HUDEP-2 (cell line): ENCODE results near the gene TMEM259.

Experiments
- DNase-seq, 76 experiments: peaks; one replicate each; lab custom pipeline; 2025; ENCODE audit not compliant: unreplicated experiment in 76 of 76; lab: John Stamatoyannopoulos, UW

The TMEM259 gene

GRCh38 chr19:990746-991145 lies 30.2 kb downstream of the TMEM259 start:
- no peak for DNase-seq

GRCh38 chr19:990119-990571 lies 30.8 kb downstream of the TMEM259 start:
- DNase-seq = no peak

GRCh38 chr19:989381-990081 lies 31.4 kb downstream of the TMEM259 start:
- no peak for DNase-seq

GRCh38 chr19:988510-988909 lies 32.4 kb downstream of the TMEM259 start:
- DNase-seq = no peak

GRCh38 chr19:988081-988480 lies 32.8 kb downstream of the TMEM259 start:
- no peak for DNase-seq

- DNase-seq = no peak
These were observed 34.8 kb downstream of the TMEM259 start for GRCh38 chr19:986083-986482.

GRCh38 chr19:984165-984967 lies 36.6 kb downstream of the TMEM259 start, which contains the start of gene WDR18:
TSS of gene WDR18 (plus strand) at chr19:984345. CDS start at chr19:984354, 9 bp downstream.
- peak in 70 of 76 experiments; percentile 51 to 96 (median 89) for DNase-seq

- DNase-seq = peak in 57 of 76 experiments; percentile 11 to 86 (median 65)
These were observed 38.3 kb downstream of the TMEM259 start for GRCh38 chr19:982567-983170.

- DNase-seq = peak in 1 of 76 experiments; percentile 14
These were observed 40.6 kb downstream of the TMEM259 start for GRCh38 chr19:980133-980998.

- DNase-seq = no peak
These were observed 41.6 kb downstream of the TMEM259 start for GRCh38 chr19:979318-979741.

- DNase-seq = no peak
These were observed 43.9 kb downstream of the TMEM259 start for GRCh38 chr19:977058-977464.

GRCh38 chr19:976476-976875 lies 44.4 kb downstream of the TMEM259 start:
- no peak for DNase-seq

- no peak for DNase-seq
These were observed 46.2 kb downstream of the TMEM259 start for GRCh38 chr19:974564-975257.

- no peak for DNase-seq
These were observed 47.0 kb downstream of the TMEM259 start for GRCh38 chr19:973726-974563.

GRCh38 chr19:972281-972680 lies 48.6 kb downstream of the TMEM259 start:
- no peak for DNase-seq

- DNase-seq = no peak
These were observed 49.1 kb downstream of the TMEM259 start for GRCh38 chr19:971795-972194.

- DNase-seq = peak in 1 of 76 experiments; percentile 6
These were observed 50.2 kb downstream of the TMEM259 start for GRCh38 chr19:970695-971094.

GRCh38 chr19:966485-967088 lies 54.3 kb downstream of the TMEM259 start:
- no peak for DNase-seq
